Femur (tissue), 1 donor: Measurements from ENCODE around the gene RGS14.

Source experiments
- DNase-seq: peaks from one replicate; pipeline ENCODE4 v3.0.0-alpha.2; 2017

Gene RGS14

GRCh38 chr5:177350776-177351391, 6.8 kb upstream of the RGS14 start:
- no peak for DNase-seq

- peak; percentile 97 for DNase-seq
Measured at GRCh38 chr5:177351392-177352329, 6.1 kb upstream of the RGS14 start, which contains the start of gene LMAN2. LMAN2 (minus strand) TSS chr5:177351668; CDS start chr5:177351647, 21 bp downstream.

- no peak for DNase-seq
Measured at GRCh38 chr5:177353093-177353492, 4.6 kb upstream of the RGS14 start.

DNA sequence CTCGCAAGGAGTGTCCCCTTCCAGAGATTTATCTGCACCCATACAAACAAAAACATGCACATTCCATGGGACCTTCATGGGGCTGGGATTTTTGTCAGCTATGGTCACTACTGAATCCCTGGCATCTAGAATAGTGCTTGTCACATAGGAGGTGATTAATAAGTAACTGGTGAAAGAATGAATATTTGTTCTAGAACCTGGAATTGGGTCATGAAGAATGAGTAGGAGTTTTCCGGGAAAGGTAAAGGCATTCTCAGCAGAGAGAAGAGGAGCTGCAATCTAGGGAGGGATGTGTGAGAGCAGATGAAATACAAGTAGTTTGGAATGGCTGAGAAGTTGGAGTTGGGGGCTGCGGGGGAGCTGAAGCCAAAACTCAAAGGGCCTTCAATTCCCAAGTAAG, 3.5 kb upstream of the RGS14 start:
- DNase-seq: no peak

DNA sequence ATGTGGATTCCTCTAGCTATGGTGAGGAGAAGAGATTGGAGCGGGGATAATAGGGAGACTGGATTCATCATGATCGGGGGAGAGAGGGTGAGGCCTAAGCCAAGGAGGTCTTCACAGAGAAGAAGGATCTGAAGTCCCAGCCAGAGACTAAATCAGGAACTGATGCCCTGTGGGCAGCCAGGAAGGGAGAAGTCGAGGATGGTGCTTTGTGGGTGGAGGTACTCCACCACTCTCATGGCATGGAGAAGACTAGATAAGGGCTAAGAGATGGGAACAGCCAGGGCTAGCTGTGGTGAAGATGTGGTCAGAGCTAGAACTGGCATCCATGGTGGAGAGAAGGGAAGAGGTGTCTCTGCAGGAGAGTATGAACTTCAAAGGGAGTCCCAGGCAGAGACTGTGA, 3.0 kb upstream of the RGS14 start:
- no peak for DNase-seq

DNA sequence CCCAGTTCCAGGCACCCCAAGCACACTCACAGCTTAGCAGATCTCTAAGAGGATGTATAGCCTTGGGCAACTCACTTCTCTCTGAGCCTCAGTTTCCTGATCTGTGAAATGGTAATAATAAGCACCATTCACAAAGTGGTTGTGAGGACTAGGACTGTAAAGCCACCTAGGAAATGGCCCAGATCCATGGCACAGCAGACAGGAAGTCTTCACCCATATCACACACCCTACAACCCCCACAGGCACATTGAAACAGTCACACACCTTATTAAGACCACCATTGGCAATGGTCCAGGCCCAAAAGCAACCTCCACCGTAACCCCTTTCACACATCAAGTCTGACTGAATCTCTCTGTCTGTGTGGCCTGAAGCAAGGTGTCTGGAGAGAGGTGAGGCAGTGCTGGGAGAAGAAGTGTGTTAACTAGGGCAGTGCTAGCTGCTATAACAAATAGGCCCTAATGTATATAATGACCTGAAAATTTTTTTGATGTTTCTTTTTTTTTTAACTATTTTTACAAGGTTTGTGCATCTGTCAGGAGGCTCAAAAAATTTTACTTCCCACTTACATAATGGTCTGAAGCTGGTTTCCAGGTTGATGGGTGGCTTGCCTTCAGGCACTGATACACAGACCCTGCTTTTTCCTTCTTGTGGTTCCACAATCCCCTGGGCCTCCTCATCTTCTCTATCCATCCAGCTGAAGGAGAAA, 2.4 kb upstream of the RGS14 start:
- DNase-seq: no peak

DNA sequence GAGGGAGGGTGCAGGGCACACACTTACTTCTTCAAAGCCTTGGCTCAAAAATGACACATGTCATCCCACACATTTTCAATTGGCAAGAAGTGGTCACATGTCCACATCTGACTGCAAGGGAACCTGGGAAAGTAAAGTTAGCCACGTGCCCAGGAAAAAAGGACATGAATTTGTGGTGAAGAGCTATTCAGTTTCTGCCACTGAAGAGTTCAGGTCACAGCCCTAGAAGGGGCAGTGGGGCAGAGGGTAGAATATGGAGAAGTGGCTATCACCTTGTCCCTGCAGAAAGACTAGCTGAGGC, 1.9 kb upstream of the RGS14 start:
- DNase-seq: no peak

- DNase-seq: no peak
Measured at GRCh38 chr5:177356746-177357145, 978 bp upstream of the RGS14 start.

- no peak for DNase-seq
Measured at GRCh38 chr5:177357146-177357458, 622 bp upstream of the RGS14 start.

DNA sequence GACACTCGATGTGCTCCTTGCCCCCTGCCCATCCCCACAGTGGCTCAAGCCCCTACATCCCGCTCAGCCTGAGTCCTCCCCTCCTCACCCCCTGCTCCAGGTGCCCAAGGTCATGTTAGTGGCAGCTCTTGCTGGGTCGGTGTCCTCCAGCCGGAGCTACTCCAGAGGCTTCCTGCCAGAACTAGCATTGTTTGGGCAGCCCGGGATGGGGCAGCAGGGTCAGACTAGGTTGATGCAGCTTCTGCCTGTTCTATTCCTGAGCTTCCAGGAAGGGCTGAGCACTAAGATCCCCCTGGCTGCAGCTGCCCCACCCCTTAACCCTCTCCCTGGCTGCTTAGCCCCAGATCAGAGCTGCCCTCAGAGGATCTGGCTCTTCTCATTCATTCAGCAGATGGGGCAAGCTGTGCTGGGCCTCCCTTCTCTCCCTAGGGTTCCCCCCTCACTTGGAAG, 671 bp downstream of the RGS14 start:
- DNase-seq: no peak

DNA sequence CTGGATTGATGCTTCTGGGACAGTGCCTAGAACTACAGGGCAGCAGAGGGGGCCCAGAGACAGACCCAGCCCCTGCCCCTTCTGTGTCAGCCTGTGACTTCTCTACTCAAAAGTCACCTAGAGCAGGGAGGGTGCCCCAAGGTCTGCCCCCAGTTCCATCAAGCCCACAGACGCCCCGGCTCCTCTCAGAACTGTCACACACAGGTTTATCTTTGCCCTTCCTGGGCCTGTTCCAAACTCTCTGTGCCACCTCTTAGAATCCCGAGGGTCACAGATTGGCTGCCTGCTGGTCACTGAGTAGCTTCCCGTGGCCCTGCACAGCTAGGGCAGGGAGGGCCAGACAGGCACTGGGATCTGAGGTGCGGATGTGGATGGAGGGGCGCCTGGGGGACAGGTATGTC, 1.7 kb downstream of the RGS14 start:
- no peak for DNase-seq

- no peak for DNase-seq
Measured at GRCh38 chr5:177359860-177360259, 2.1 kb downstream of the RGS14 start.

DNA sequence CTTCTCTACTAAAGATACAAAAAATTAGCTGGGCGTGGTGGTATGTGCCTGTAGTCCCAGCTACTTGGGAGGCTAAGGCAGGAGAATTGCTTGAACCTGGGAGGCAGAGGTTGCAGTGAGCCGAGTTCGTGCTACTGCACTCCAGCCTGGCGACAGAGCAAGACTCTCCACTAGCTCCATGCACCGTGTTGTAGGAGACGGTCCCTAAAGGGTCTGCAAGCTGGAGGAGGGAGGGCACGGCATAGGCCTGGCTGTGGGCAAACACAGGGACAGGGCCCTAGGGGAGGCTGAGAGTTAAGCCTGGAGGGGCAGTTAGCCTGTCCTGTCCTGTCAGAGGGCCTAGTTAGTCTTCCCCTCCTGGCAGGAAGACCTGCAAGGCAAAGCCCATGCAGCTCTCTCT, 3.0 kb downstream of the RGS14 start:
- DNase-seq: peak; percentile 13

- peak; percentile 18 for DNase-seq
Measured at GRCh38 chr5:177361418-177362291, 3.9 kb downstream of the RGS14 start.

DNA sequence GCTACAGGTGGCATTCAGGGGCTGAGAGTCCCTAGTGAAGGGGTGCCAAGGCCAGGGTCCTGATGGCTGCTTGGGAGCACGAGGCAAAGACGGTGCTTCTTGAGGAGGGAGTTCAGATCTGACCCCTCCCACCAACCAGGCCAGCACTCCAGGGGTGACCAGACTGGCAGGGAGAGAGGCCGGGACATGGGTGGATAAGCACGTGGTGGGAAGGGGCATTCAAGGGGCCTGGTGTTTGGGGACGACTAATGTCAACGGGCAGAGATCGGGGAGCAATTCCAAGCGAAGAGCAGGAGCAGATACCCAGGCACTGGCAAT, 4.5 kb downstream of the RGS14 start:
- no peak for DNase-seq

GRCh38 chr5:177362610-177363507, 5.1 kb downstream of the RGS14 start:
- DNase-seq: peak; percentile 69

DNA sequence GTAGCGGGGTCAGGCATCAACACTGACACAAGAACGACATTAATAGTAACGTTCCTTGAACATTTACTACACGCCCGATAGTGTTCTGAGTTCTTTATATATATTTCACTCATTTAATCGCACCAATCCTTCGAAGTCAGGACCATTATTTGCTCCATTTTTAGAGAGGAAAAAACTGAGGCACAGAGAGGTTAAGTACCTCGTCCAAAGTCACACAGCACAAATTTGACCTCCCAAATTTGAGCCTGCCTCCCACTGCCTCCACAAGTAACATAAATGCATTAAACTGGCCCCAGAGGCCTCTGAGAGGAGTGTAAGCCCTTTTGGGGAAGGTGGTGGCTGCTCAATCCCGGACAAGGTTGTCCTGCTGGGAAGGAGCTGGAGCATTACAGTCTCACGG, 5.8 kb downstream of the RGS14 start:
- DNase-seq: no peak

DNA sequence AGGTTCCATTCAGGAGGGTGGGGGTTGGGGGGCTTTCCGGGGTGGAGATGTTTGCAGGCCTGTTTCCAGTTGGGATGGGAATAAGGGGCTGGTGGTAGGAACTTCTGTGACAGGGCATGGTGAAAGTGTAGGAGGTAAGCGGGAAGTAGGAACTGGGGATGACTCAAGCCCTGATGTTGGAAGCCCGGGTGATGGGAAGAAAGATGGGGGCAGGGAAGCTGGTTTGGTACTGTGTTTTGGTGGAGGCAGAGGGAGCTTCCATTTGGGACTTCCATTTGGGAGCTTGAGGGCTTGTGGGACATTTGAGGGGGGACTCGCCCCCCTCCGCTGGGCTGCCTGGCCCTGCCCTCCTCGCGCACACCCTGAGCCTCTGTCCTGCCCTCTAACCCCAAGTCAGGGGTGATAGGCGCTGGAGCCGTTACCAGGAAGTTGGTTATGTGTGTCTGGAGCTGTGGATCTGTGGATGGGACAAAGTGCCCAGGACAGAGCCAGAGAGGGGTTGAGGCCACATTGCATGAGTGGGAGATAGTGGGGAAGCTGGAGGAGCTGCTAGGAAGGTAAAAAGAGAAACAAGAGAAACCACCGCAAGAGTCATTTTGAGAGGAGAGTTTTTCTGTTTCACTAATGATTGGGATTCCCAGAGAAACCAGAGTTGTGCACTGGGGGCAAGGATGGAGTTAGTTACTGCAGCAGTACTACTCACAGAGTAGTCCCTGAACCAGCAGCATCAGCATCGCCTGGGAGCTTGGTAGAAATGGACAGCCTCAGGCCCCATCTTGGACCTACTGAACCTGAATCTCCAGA, 6.6 kb downstream of the RGS14 start:
- no peak for DNase-seq

- no peak for DNase-seq
Measured at GRCh38 chr5:177365845-177366527, 8.3 kb downstream of the RGS14 start.

DNA sequence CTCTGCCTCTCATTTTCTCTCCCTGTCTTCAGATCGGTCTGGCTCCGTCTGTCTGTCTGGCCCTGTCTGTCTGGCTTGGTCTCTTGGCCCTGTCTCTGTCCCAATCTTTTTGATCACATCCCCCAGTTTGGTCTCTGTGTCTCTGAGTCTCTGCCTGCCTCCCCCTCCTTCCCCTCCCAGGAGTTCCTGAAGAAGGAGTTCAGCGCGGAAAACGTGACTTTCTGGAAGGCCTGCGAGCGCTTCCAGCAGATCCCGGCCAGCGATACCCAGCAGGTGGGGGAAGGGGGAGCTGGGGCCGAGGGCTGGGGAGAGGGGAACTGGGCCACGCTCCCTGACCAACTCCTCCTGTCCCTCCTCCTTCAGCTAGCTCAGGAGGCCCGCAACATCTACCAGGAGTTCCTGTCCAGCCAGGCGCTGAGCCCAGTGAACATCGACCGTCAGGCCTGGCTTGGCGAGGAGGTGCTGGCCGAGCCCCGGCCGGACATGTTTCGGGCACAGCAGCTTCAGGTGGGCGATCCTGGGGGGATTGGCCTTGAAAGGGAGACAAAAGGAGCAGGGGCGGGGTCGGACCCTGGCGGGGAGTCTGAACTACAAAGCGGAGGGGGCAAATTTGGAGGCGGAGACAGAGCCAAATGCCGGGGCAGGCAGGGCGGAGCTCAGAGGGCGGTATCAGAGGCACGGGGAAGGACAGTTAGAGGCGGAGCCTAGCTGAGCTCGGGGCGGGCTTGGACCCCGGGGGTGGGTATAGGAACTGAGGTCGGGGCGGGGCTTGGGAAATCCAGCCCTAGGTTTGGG, 9.0 kb downstream of the RGS14 start:
- peak; percentile 94 for DNase-seq
